GM12864 (cell line): Measurements from ENCODE around the gene GATAD1.
"Not testable (repeated sequence)": the region's sequence is repeated elsewhere in the genome, so short reads cannot be mapped to it uniquely, and the experiment has no call there.

Experiments used
- DNase-seq: peaks from one replicate; pipeline ENCODE4 v3.0.0-alpha.2; 2011; ENCODE audit warnings: low read depth
- H3K4me3 ChIP-seq: 2 replicates; pipeline ENCODE4 v1.5.1; 2011; ENCODE audit warnings: mild to moderate bottlenecking, low read depth, low read length, control low read depth
- TF ChIP-seq, protein P1 (sequence below): IDR thresholded peaks from 2 replicates; pipeline ENCODE4 v1.5.1; 2011; ENCODE audit warnings: low read depth, mild to moderate bottlenecking, moderate library complexity, low read length, control low read depth, inconsistent platforms; ENCODE audit errors: missing control alignments

GATAD1 gene

DNA sequence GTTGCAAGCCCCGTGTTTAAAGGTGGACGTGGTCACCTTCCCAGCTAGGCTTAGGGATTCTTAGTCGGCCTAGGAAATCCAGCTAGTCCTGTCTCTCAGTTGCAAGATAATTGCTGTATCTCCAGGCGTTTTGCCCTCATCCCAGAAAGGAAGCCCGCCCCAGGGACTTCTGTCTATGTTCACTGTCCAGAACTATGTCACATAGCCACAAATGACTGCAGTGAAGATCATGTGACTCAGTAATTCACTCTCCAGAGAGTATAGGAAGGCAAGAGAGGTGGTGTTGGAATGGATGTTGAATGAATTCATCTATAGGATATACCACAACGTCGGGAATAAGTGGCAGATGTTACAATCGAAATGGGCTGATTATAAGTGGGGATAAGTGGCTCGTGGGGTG, 30.8 kb downstream of the GATAD1 start:
- no peak overlapping the region for H3K4me3 ChIP-seq
- TF ChIP-seq, protein P1, sequence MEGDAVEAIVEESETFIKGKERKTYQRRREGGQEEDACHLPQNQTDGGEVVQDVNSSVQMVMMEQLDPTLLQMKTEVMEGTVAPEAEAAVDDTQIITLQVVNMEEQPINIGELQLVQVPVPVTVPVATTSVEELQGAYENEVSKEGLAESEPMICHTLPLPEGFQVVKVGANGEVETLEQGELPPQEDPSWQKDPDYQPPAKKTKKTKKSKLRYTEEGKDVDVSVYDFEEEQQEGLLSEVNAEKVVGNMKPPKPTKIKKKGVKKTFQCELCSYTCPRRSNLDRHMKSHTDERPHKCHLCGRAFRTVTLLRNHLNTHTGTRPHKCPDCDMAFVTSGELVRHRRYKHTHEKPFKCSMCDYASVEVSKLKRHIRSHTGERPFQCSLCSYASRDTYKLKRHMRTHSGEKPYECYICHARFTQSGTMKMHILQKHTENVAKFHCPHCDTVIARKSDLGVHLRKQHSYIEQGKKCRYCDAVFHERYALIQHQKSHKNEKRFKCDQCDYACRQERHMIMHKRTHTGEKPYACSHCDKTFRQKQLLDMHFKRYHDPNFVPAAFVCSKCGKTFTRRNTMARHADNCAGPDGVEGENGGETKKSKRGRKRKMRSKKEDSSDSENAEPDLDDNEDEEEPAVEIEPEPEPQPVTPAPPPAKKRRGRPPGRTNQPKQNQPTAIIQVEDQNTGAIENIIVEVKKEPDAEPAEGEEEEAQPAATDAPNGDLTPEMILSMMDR: no peak
- no peak for DNase-seq

DNA sequence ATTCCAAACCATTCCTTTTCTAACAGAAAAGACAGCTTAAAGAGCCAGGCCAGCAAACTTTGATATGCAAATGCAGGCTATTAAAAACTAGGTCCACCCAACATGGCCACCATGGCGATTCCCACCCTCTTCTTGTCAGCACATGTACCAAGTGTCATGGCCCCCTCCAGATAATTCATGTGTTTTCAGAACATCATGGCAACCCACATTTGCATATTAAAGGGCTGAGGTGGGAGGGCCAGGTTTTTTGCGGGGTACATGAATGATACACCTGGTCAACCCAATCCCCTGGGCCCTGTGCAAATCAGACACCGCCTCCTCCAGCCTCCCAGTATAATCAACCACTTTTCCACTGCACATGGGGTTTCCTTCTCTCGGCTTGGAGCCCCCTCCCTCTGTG, 31.4 kb downstream of the GATAD1 start:
- TF ChIP-seq, protein P1: no peak
- H3K4me3 ChIP-seq: no peak overlapping the region
- DNase-seq: no peak

DNA sequence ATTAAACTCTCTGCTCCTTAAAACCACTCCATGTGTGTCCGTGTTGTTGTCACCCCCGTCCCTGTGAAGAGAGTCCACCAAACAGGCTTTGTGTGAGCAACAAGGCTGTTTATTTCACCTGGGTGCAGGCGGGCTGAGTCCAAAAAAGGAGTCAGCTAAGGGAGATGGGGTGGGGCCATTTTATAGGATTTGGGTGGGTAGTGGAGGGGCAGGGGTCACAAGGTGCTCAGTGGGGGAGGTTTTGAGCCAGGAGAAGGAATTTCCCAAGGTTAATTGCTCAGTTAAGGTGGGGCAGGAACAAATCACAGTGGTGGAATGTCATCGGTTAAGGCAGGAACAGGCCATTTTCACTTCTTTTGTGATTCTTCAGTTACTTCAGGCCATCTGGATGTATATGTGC, 31.9 kb downstream of the GATAD1 start:
- DNase-seq, H3K4me3 ChIP-seq: not testable (repeated sequence)

DNA sequence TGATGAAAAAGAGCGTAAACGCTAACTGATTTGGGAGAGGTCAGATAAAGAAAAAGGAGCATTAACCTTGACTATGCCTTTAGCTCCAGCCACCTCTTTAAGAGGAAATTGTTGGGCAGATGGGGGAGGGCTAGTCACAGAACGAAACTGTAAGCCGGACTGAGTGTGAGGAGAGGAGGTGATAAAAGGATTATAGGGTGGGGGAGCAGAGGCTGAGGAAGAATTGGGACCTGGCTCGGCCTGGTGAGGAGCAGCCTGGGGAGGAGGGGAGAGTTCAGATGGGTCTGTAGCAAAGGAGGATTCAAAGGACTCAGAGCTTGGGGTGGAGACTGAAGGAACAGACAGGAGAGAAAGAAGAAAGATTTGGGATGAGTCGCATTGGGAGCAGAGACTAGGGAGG, 36.3 kb downstream of the GATAD1 start:
- H3K4me3 ChIP-seq, DNase-seq: not testable (repeated sequence)

DNA sequence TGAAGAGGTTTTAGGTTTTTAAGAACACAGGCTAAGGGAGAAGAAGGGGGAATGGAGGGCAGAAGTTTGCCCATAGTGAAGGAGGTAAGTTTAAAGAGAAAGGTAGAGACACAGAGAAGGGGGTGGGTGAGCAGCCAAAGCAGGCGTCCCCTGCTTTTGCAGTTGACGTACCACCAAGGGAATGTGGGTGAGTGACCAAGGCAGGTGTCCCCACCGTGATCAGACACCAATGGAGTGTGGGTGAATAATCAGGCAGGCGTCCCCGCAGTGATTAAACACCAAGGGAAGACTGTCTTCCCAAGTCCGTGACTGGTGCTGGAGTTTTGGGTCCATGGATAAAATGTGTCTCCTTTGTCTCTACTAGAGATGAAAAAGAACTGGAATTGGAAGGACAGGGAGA, 36.9 kb downstream of the GATAD1 start:
- not testable (repeated sequence) for H3K4me3 ChIP-seq, DNase-seq

DNA sequence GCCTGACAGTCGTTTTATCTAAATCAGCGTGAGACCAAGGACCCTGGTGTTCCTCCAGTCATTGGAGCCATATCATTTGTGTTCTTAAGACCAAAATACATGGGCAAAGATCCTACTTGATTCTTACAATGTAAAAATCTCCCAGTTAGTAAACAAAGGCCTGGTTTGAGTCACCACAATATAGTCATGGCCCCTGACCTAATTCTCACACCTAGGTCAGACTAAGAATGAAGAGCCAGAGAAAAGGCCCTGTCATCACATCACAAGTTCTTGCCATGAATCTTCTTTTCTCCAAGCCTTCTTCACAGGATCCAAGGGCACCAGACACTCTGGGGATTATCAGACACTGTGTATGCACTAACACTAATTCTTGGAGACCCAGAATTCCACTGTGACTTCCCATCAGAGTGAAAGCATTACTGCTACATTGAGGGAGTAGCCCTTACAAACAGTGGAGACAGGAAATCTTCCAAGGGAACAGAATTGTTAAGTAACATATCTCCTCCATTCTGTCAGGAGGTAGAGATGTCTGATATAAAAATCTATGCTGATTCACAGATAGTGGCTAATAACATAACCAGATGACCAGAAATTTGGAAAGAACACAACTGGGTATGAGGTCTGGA, 38.1 kb downstream of the GATAD1 start:
- no peak for DNase-seq
- TF ChIP-seq, protein P1: no peak
- H3K4me3 ChIP-seq: no peak overlapping the region

DNA sequence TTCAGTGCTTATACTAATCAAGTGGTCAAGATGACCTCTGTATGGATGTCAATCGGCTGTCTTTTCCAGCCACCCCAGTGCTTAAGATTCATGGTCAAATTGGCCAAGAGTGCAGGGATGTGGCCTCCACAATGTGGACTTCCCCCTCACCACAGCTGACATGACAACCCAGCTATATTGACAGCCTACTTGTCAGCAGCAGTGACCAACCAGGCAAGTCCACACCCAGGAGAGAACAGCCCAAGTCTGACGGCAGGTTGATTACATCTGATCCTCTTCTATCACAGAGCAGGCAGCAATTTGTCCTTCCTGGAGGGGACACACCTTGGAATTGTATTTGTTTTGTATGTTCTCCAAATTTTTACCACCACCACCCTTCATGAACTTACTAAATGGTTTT, 38.7 kb downstream of the GATAD1 start:
- DNase-seq: no peak

DNA sequence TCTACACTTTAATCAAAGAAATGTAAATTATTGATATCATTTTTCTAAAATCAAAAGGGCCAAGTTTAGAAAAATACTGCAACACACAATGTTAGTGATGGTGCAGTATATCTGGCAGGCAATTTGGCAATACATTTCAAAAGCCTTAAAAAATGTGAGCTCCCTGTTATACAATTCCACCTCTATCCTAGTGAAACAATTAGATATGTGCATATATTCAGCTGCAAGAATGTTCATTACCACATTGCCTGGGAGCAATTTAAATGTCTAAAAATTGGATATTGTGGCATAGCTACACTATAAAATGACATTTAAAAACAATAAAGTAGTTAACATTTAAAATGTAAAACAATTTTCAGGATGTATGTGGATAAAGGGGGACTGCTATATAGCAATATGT, 40.5 kb downstream of the GATAD1 start:
- DNase-seq: no peak
- TF ChIP-seq, protein P1: no peak
- no peak overlapping the region for H3K4me3 ChIP-seq

More for the DNA sequence above, 38.7 kb downstream of the GATAD1 start:
- TF ChIP-seq, protein P1: no peak
- H3K4me3 ChIP-seq: no peak overlapping the region

DNA sequence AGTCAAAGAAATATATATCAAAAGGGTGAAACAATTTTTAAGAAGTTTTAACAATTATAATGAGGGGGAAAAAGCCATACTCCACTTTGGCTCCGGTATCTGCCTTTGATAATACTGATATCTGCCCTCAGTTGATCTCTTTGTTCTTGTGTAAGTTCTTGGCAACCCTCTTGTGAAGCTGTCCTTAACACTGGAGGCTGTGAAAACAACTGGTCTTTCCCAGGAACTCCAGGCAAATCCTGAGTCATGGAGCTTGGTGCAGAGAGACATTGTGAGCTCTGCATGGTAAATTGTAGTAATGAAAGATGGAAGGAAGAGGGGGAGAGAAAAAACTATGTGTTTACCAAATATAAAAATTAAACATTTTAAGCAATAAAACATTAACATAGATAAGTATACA, 42.4 kb downstream of the GATAD1 start:
- no peak for DNase-seq
- TF ChIP-seq, protein P1: no peak
- no peak overlapping the region for H3K4me3 ChIP-seq
